ENCODE results near the gene GSTA2. TPM values are rescaled to one million over a fixed set of nuclear protein-coding genes. Genes with fewer than 3 reads are reported as not detected.
"Not testable (repeated sequence)": the region's sequence is repeated elsewhere in the genome, so short reads cannot be mapped to it uniquely, and the experiment has no call there.

The GSTA2 gene
- total RNA-seq, 1 experiment from 2014 or later: not detected

DNA sequence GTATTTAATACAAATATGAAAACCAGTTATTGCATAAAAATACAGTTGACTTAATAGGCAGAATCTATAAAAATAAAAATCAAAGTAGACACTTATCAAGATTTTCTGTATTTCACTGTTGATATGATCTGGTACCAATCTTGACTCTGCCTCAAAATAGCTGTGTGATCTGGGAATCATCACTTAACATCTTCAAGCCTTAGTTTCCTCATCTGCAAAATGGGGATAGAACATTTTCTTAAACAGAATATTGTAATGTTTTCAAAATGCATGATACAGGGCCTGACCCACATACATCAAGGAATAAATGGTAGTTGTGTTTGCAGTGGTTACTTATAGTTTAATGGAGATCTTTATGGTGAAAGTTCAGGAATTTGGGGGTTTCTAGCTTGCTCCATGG, 18.9 kb upstream of the GSTA2 start:
- H3K23ac ChIP-seq (ENCODE audit: insufficient read length, low read depth, low read length); H3K9ac ChIP-seq (ENCODE audit: extremely low read depth, insufficient read length, low read length); H3K18ac ChIP-seq (ENCODE audit: insufficient read length, low read depth, low read length); DNase-seq; H3K79me1 ChIP-seq (ENCODE audit: insufficient read depth, low read depth, low read length, poor library complexity, severe bottlenecking); H2BK120ac ChIP-seq (ENCODE audit: low read depth, low read length, poor library complexity, severe bottlenecking); H2BK12ac ChIP-seq (ENCODE audit: insufficient read length, low read depth, low read length); H3K27ac ChIP-seq (ENCODE audit: insufficient read length, low read depth, low read length); H4K91ac ChIP-seq (ENCODE audit: insufficient read length, low read depth, low read length); H3K4ac ChIP-seq (ENCODE audit: low read depth, low read length); H3K14ac ChIP-seq (ENCODE audit: insufficient read depth, low read length); H3K4me2 ChIP-seq (ENCODE audit: insufficient read depth, insufficient read length, low read length); H4K8ac ChIP-seq (replicated peaks; ENCODE audit: insufficient read length, low read depth, low read length); H3K4me3 Mint-ChIP-seq; H3K79me2 ChIP-seq (ENCODE audit: insufficient read depth, low read length); H3T11ph ChIP-seq (ENCODE audit: low read length); H3K27me3 Mint-ChIP-seq (ENCODE audit: low read depth); H2BK20ac ChIP-seq (ENCODE audit: low read depth, low read length, poor library complexity, severe bottlenecking); H2AFZ ChIP-seq (ENCODE audit: low read length); H3K4me1 Mint-ChIP-seq; H3K36me3 Mint-ChIP-seq (ENCODE audit: insufficient read depth in 1 of 3, low read depth in 3 of 3); H3K27me3 ChIP-seq (ENCODE audit: insufficient read depth, low read length); H3K27ac Mint-ChIP-seq; H3K9me3 ChIP-seq (ENCODE audit: control insufficient read depth, low read depth, low read length); H2AK5ac ChIP-seq (ENCODE audit: insufficient read length, low read length); H4K5ac ChIP-seq (ENCODE audit: insufficient read length, low read depth, low read length); H4K20me1 ChIP-seq (ENCODE audit: control insufficient read depth, insufficient read depth, insufficient read length); H3K9me3 Mint-ChIP-seq; H3K23me2 ChIP-seq (ENCODE audit: insufficient read length, low read depth, low read length, poor library complexity, severe bottlenecking); H3K56ac ChIP-seq (ENCODE audit: insufficient read length, low read depth, low read length); H2BK5ac ChIP-seq (ENCODE audit: insufficient read length, low read length); H2BK15ac ChIP-seq (ENCODE audit: low read depth, low read length); H3K4me1 ChIP-seq (ENCODE audit: insufficient read depth, low read length): not testable (repeated sequence)
